DND-41 (cell line): ENCODE results near the gene TMC5.
A peak's percentile ranks its signal among the peaks of the same experiment; 100 is the strongest.
"Not testable (repeated sequence)": the region's sequence is repeated elsewhere in the genome, so short reads cannot be mapped to it uniquely, and the experiment has no call there.

ENCODE experiments used
- ATAC-seq: fragments of 200-7000 bp; cut with Tn5 transposase; 3 replicates; pipeline ENCODE4 v1.9.1; 2021; ENCODE audit warnings: low read depth; ENCODE audit not compliant: insufficient read depth
- DNase-seq: peaks from one replicate; pipeline ENCODE4 v3.0.0-alpha.2; 2020
- H2AFZ ChIP-seq: 2 replicates; pipeline ENCODE4 v1.6.0; 2012; ENCODE audit warnings: low read depth, low read length
- H3K27ac ChIP-seq: 2 replicates; pipeline ENCODE4 v1.5.1; 2012; ENCODE audit warnings: low read length, inconsistent platforms
- H3K27me3 ChIP-seq: fragments of 200-600 bp; sonication (generic); 2 replicates; pipeline ENCODE4 v1.6.0; 2012; ENCODE audit warnings: low read length, mild to moderate bottlenecking, inconsistent platforms; ENCODE audit not compliant: insufficient read depth, poor library complexity
- H3K36me3 ChIP-seq: 2 replicates; pipeline ENCODE4 v1.5.1; 2012; ENCODE audit warnings: low read length, inconsistent platforms; ENCODE audit not compliant: insufficient read depth
- H3K4me1 ChIP-seq: 2 replicates; pipeline ENCODE4 v1.5.1; 2012; ENCODE audit warnings: mild to moderate bottlenecking, low read length; ENCODE audit not compliant: insufficient read depth
- H3K4me2 ChIP-seq: 2 replicates; pipeline ENCODE4 v1.6.0; 2012; ENCODE audit warnings: mild to moderate bottlenecking, moderate library complexity, low read length, inconsistent platforms; ENCODE audit not compliant: insufficient read depth
- H3K4me3 ChIP-seq, 2 experiments: fragments of 200-600 bp in 1 of 2; shearing (Covaris generic) in 1 of 2; 2 replicates each; pipeline ENCODE4 v1.5.1; 2012 to 2016; ENCODE audit warnings: inconsistent platforms in 2 of 2, low read length in 2 of 2, mild to moderate bottlenecking in 2 of 2, low read depth in 1 of 2, moderate library complexity in 1 of 2
- H3K79me2 ChIP-seq: 2 replicates; pipeline ENCODE4 v1.6.0; 2012; ENCODE audit warnings: low read length, inconsistent platforms; ENCODE audit not compliant: insufficient read depth
- H3K9ac ChIP-seq: 2 replicates; pipeline ENCODE4 v1.6.0; 2012; ENCODE audit warnings: low read depth, mild to moderate bottlenecking, inconsistent platforms, low read length, moderate library complexity
- H3K9me3 ChIP-seq: 2 replicates; pipeline ENCODE4 v1.5.1; 2012; ENCODE audit warnings: low read length, moderate library complexity, mild to moderate bottlenecking, inconsistent platforms; ENCODE audit not compliant: insufficient read depth, severe bottlenecking
- H4K20me1 ChIP-seq: 2 replicates; pipeline ENCODE4 v1.6.0; 2012; ENCODE audit warnings: low read length; ENCODE audit not compliant: insufficient read depth
- CTCF ChIP-seq: IDR thresholded peaks from 2 replicates; pipeline ENCODE4 v1.5.1; 2012; ENCODE audit warnings: borderline replicate concordance, low read length, moderate library complexity, mild to moderate bottlenecking; ENCODE audit not compliant: poor library complexity, severe bottlenecking; ENCODE audit errors: extremely low read depth
- EZH2 ChIP-seq: IDR thresholded peaks from 3 replicates; pipeline ENCODE4 v1.6.1; 2012; ENCODE audit warnings: borderline replicate concordance, low read depth, mild to moderate bottlenecking, moderate library complexity, low read length, inconsistent platforms; ENCODE audit not compliant: severe bottlenecking

Gene TMC5

GRCh38 chr16:19386525-19386924, 31.2 kb upstream of the TMC5 start:
- Histone ChIP-seq H4K20me1 (no peaks in the 10 kb centered on the region), H3K27me3 (no peaks in the 10 kb centered on the region), H3K9ac (no peak overlapping the region), H3K4me1 (no peaks in the 10 kb centered on the region), H3K36me3 (no peaks in the 10 kb centered on the region), H3K79me2 (no peaks in the 10 kb centered on the region), H3K4me2 (no peak overlapping the region), H3K9me3 (no peaks in the 10 kb centered on the region), H2AFZ (no peak overlapping the region), H3K4me3 (no peak overlapping the region), H3K27ac (no peak overlapping the region)
- no peak for TF ChIP-seq CTCF
- TF ChIP-seq EZH2 = no peak
- ATAC-seq (no peak), DNase-seq (no peak)

- Histone ChIP-seq H4K20me1 (no peaks in the 10 kb centered on the region), H3K36me3 (no peaks in the 10 kb centered on the region), H3K4me1 (no peaks in the 10 kb centered on the region), H3K4me2 (no peak overlapping the region), H2AFZ (no peak overlapping the region), H3K9me3 (no peaks in the 10 kb centered on the region), H3K27me3 (no peaks in the 10 kb centered on the region), H3K9ac (no peak overlapping the region), H3K27ac (no peak overlapping the region), H3K79me2 (no peaks in the 10 kb centered on the region), H3K4me3 (no peak overlapping the region)
- ATAC-seq (peak; percentile 67), DNase-seq (peak; percentile 46)
- TF ChIP-seq CTCF = peak; percentile 60
- no peak for TF ChIP-seq EZH2
These were observed 28.4 kb upstream of the TMC5 start for GRCh38 chr16:19389246-19389645.

- H3K27me3 ChIP-seq, H3K4me1 ChIP-seq, H3K79me2 ChIP-seq, H3K36me3 ChIP-seq, H2AFZ ChIP-seq, H3K27ac ChIP-seq, DNase-seq, H3K4me3 ChIP-seq, H3K9me3 ChIP-seq, ATAC-seq, H3K4me2 ChIP-seq, H3K9ac ChIP-seq, H4K20me1 ChIP-seq: not testable (repeated sequence)
These were observed 26.4 kb upstream of the TMC5 start for GRCh38 chr16:19391185-19391776.

- DNase-seq (no peak), ATAC-seq (no peak)
- no peaks in the 10 kb centered on the region for H4K20me1 ChIP-seq
- H3K4me1 ChIP-seq = no peaks in the 10 kb centered on the region
- no peaks in the 10 kb centered on the region for H3K36me3 ChIP-seq
- H3K27ac ChIP-seq = no peak overlapping the region
- H3K4me3 ChIP-seq = no peak overlapping the region
- H3K9ac ChIP-seq = no peak overlapping the region
- peaks cover 2% of the 10 kb centered on the region for H3K27me3 ChIP-seq
- H2AFZ ChIP-seq = no peak overlapping the region
- H3K79me2 ChIP-seq = no peaks in the 10 kb centered on the region
- no peak overlapping the region for H3K4me2 ChIP-seq
- no peak for TF ChIP-seq EZH2
- no peak for TF ChIP-seq CTCF
- no peaks in the 10 kb centered on the region for H3K9me3 ChIP-seq
These were observed 25.3 kb upstream of the TMC5 start for GRCh38 chr16:19392352-19392751.
